ENCODE measurements around the gene AK9.

- TF ChIP-seq ATF7 (IDR thresholded peaks at IDR 0.05; ENCODE audit: low read depth) (no peak), SP1 (IDR thresholded peaks at IDR 0.05; ENCODE audit: low read depth, low read length) (no peak), MXI1 (IDR thresholded peaks at IDR 0.05; ENCODE audit: low read depth, low read length) (no peak), TCF7 (IDR thresholded peaks at IDR 0.05; ENCODE audit: borderline replicate concordance) (no peak)
Observed at GRCh38 chr6:109686566-109687265, 4.3 kb downstream of the AK9 start.

All from GM12878 (cell line).